ENCODE results near the gene STC2.

The STC2 gene

GRCh38 chr5:173314166-173314952 lies 13.9 kb downstream of the STC2 start:
- DNase-seq (ENCODE audit: low spot score), result no peak

- no peak for DNase-seq (ENCODE audit: low spot score)
Observed at GRCh38 chr5:173313351-173313801, 14.8 kb downstream of the STC2 start.

- no peak for DNase-seq (ENCODE audit: low spot score)
Observed at GRCh38 chr5:173312821-173313220, 15.4 kb downstream of the STC2 start.

GRCh38 chr5:173311818-173312585 lies 16.2 kb downstream of the STC2 start:
- DNase-seq (ENCODE audit: low spot score), result no peak

GRCh38 chr5:173310861-173311785 lies 17.1 kb downstream of the STC2 start:
- no peak for DNase-seq (ENCODE audit: low spot score)

- no peak for DNase-seq (ENCODE audit: low spot score)
Observed at GRCh38 chr5:173310218-173310769, 17.9 kb downstream of the STC2 start.

- no peak for DNase-seq (ENCODE audit: low spot score)
Observed at GRCh38 chr5:173309731-173310130, 18.5 kb downstream of the STC2 start.

- DNase-seq (ENCODE audit: low spot score), result no peak
Observed at GRCh38 chr5:173308226-173308625, 20.0 kb downstream of the STC2 start.

GRCh38 chr5:173307695-173308094 lies 20.5 kb downstream of the STC2 start:
- DNase-seq (ENCODE audit: low spot score), result no peak

- no peak for DNase-seq (ENCODE audit: low spot score)
Observed at GRCh38 chr5:173306695-173307094, 21.5 kb downstream of the STC2 start.

- no peak for DNase-seq (ENCODE audit: low spot score)
Observed at GRCh38 chr5:173304591-173304988, 23.6 kb downstream of the STC2 start.

GRCh38 chr5:173303878-173304590 lies 24.2 kb downstream of the STC2 start:
- no peak for DNase-seq (ENCODE audit: low spot score)

GRCh38 chr5:173302546-173303155 lies 25.6 kb downstream of the STC2 start:
- peak; percentile 28 for DNase-seq (ENCODE audit: low spot score)

- no peak for DNase-seq (ENCODE audit: low spot score)
Observed at GRCh38 chr5:173301695-173302545, 26.3 kb downstream of the STC2 start.

GRCh38 chr5:173300389-173301047 lies 27.7 kb downstream of the STC2 start:
- no peak for DNase-seq (ENCODE audit: low spot score)

GRCh38 chr5:173299820-173300219 lies 28.4 kb downstream of the STC2 start:
- no peak for DNase-seq (ENCODE audit: low spot score)

GRCh38 chr5:173298213-173298926 lies 29.8 kb downstream of the STC2 start:
- no peak for DNase-seq (ENCODE audit: low spot score)

- DNase-seq (ENCODE audit: low spot score), result no peak
Observed at GRCh38 chr5:173297813-173298212, 30.4 kb downstream of the STC2 start.

Measured in LoVo (cell line).